ENCODE measurements around the gene CTNS. TPM values are rescaled to one million over a fixed set of nuclear protein-coding genes. Genes with fewer than 3 reads are reported as not detected.

CTNS gene
- polyA plus RNA-seq, 1 donor (not counting 4 experiments of a cell fraction or from before 2014, with no cell fraction given), result 7.4 TPM

DNA sequence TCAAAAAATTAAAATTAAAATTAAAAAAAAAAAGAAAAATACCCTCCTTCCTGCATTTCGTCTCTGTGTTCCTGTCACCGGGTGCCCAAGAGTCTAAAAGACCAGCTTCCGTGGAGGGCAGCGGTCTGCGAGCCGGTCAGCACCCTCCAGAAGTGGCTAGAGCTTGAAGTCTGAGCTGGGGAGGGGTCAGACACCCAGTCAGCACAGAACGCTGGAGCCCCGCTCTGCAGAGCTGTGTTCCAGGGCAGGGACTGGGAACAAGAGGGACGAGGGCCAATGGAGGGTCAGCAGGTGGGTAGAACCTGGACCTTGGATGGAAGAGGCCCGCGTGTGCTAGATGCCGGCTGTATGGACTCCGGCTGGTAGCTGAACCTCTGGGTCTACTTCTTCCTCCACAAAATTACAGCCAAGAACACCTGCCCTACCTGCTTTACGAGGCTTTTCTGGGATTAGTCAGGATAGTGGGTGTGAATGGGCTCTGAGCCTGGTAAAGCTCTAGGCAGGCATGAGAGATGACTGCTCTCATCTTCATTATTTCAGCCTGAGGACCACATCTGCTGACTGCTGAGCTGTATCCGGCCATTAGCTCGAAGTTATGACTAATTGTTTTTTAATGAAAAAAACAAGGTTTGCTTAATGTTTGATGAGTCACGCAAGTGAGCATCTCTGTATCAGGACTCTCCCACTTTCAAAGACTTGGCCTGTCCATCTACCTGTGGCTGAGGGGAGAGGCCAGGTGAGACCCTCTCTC lies 33.3 kb upstream of the CTNS start:
- DNase-seq (ENCODE audit: low read depth, low spot score), result peak; percentile 93
- Histone ChIP-seq H4K20me1 (ENCODE audit: control insufficient read depth, extremely low read depth, insufficient read depth, low read length) (no peaks in the 10 kb centered on the region), H3K9me3 (ENCODE audit: control insufficient read depth, low read depth, low read length) (no peaks in the 10 kb centered on the region), H2AFZ (ENCODE audit: control insufficient read depth, low read length) (no peak overlapping the region), H3K4me1 (ENCODE audit: control insufficient read depth, extremely low read depth, insufficient read depth, low read length) (peaks cover 15% of the 10 kb centered on the region), H3K9me1 (ENCODE audit: control insufficient read depth, extremely low read depth, insufficient read depth, low read length) (peaks cover 7% of the 10 kb centered on the region), H3K4me3 (ENCODE audit: control insufficient read depth in 2 of 3, extremely low read depth in 1 of 3, insufficient read depth in 2 of 3, low read depth in 1 of 3, low read length in 3 of 3) (no peak overlapping the region), H3K27ac (ENCODE audit: control insufficient read depth, insufficient read depth, low read length) (peak overlapping the region; percentile 72), H3K79me2 (ENCODE audit: control insufficient read depth, insufficient read depth, low read length) (no peaks in the 10 kb centered on the region), H3K9ac (ENCODE audit: control insufficient read depth, extremely low read depth, insufficient read depth, low read length) (peak overlapping the region; percentile 36), H3K27me3 (ENCODE audit: control insufficient read depth, extremely low read depth, insufficient read depth, low read length) (no peaks in the 10 kb centered on the region), H3K36me3 (ENCODE audit: control insufficient read depth in 2 of 2, extremely low read depth in 1 of 2, insufficient read depth in 2 of 2, low read length in 2 of 2) (peaks cover 4 to 7% of the 10 kb centered on the region in 2 experiments), H3K4me2 (ENCODE audit: control insufficient read depth, extremely low read depth, insufficient read depth, low read depth, low read length) (peak overlapping the region; percentile 57)
- dilution Hi-C loops (cut with MboI; ENCODE audit: extremely low pct_ligation_motif_present, low sequenced_read_pairs), result no loop called here
- peak; percentile 97 for FAIRE-seq
- no peak for TF ChIP-seq EZH2 (IDR thresholded peaks at IDR 0.05; ENCODE audit: low read length)
- TF ChIP-seq, protein P1, sequence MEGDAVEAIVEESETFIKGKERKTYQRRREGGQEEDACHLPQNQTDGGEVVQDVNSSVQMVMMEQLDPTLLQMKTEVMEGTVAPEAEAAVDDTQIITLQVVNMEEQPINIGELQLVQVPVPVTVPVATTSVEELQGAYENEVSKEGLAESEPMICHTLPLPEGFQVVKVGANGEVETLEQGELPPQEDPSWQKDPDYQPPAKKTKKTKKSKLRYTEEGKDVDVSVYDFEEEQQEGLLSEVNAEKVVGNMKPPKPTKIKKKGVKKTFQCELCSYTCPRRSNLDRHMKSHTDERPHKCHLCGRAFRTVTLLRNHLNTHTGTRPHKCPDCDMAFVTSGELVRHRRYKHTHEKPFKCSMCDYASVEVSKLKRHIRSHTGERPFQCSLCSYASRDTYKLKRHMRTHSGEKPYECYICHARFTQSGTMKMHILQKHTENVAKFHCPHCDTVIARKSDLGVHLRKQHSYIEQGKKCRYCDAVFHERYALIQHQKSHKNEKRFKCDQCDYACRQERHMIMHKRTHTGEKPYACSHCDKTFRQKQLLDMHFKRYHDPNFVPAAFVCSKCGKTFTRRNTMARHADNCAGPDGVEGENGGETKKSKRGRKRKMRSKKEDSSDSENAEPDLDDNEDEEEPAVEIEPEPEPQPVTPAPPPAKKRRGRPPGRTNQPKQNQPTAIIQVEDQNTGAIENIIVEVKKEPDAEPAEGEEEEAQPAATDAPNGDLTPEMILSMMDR (optimal IDR thresholded peaks at IDR 0.05 in 1 of 3, IDR thresholded peaks at IDR 0.05 in 1 of 3, conservative IDR thresholded peaks at IDR 0.05 in 1 of 3; ENCODE audit: extremely low read depth in 1 of 3, insufficient read depth in 2 of 3, low read length in 3 of 3), result no peak

- Histone ChIP-seq H3K4me1 (ENCODE audit: control insufficient read depth, extremely low read depth, insufficient read depth, low read length) (peaks cover 15% of the 10 kb centered on the region), H3K4me3 (ENCODE audit: control insufficient read depth in 2 of 3, extremely low read depth in 1 of 3, insufficient read depth in 2 of 3, low read depth in 1 of 3, low read length in 3 of 3) (no peak overlapping the region), H2AFZ (ENCODE audit: control insufficient read depth, low read length) (no peak overlapping the region), H3K27ac (ENCODE audit: control insufficient read depth, insufficient read depth, low read length) (peak overlapping the region; percentile 42), H3K9me3 (ENCODE audit: control insufficient read depth, low read depth, low read length) (no peaks in the 10 kb centered on the region), H3K79me2 (ENCODE audit: control insufficient read depth, insufficient read depth, low read length) (no peaks in the 10 kb centered on the region), H3K9me1 (ENCODE audit: control insufficient read depth, extremely low read depth, insufficient read depth, low read length) (peaks cover 7% of the 10 kb centered on the region), H3K4me2 (ENCODE audit: control insufficient read depth, extremely low read depth, insufficient read depth, low read depth, low read length) (no peak overlapping the region), H3K36me3 (ENCODE audit: control insufficient read depth in 2 of 2, extremely low read depth in 1 of 2, insufficient read depth in 2 of 2, low read length in 2 of 2) (peaks cover 4 to 7% of the 10 kb centered on the region in 2 experiments), H3K9ac (ENCODE audit: control insufficient read depth, extremely low read depth, insufficient read depth, low read length) (peak overlapping the region; percentile 11), H3K27me3 (ENCODE audit: control insufficient read depth, extremely low read depth, insufficient read depth, low read length) (no peaks in the 10 kb centered on the region), H4K20me1 (ENCODE audit: control insufficient read depth, extremely low read depth, insufficient read depth, low read length) (no peaks in the 10 kb centered on the region)
- no peak for TF ChIP-seq EZH2 (IDR thresholded peaks at IDR 0.05; ENCODE audit: low read length)
- TF ChIP-seq, protein P1 (optimal IDR thresholded peaks at IDR 0.05 in 1 of 3, IDR thresholded peaks at IDR 0.05 in 1 of 3, conservative IDR thresholded peaks at IDR 0.05 in 1 of 3; ENCODE audit: extremely low read depth in 1 of 3, insufficient read depth in 2 of 3, low read length in 3 of 3), result no peak
- FAIRE-seq, result no peak
- dilution Hi-C loops (cut with MboI; ENCODE audit: extremely low pct_ligation_motif_present, low sequenced_read_pairs), result no loop called here
- DNase-seq (ENCODE audit: low read depth, low spot score), result no peak
Observed at GRCh38 chr17:3603870-3604259, 32.7 kb upstream of the CTNS start.

All from keratinocyte (primary cell).